Cardiac fibroblast (primary cell): Measurements from ENCODE around the gene PEAK1.

Experiments used
- DNase-seq, 2 donors: peaks; one replicate each; pipeline versions ENCODE4 v3.0.0 to v3.0.0-alpha.2; 2010; ENCODE audit warnings: low read depth in 2 of 2
- H3K4me3 ChIP-seq, 2 donors: replicated peaks in 1 of 2; 1 replicate in 1 of 2; 2 replicates in 1 of 2; pipeline ENCODE4 v1.5.1; 2011; ENCODE audit warnings: low read depth in 2 of 2, low read length in 2 of 2, mild to moderate bottlenecking in 2 of 2, moderate library complexity in 1 of 2
- CTCF ChIP-seq: IDR thresholded peaks from one replicate; pipeline ENCODE4 v1.5.1; 2011; ENCODE audit warnings: low read depth, mild to moderate bottlenecking, low read length, inconsistent platforms

Gene PEAK1

GRCh38 chr15:77392762-77393470 is 27.0 kb downstream of the PEAK1 start:
- no peak overlapping the region for H3K4me3 ChIP-seq
- TF ChIP-seq CTCF: no peak
- no peak for DNase-seq

- DNase-seq: no peak
- TF ChIP-seq CTCF: no peak
- no peak overlapping the region for H3K4me3 ChIP-seq
These were observed 28.4 kb downstream of the PEAK1 start for GRCh38 chr15:77391372-77391951.

GRCh38 chr15:77387365-77388105 is 32.4 kb downstream of the PEAK1 start:
- H3K4me3 ChIP-seq: no peak overlapping the region
- peak; percentile 18 to 45 for DNase-seq
- TF ChIP-seq CTCF: no peak

GRCh38 chr15:77386626-77387025 is 33.3 kb downstream of the PEAK1 start:
- H3K4me3 ChIP-seq: no peak overlapping the region
- no peak for TF ChIP-seq CTCF
- DNase-seq: no peak

- no peak for DNase-seq
- H3K4me3 ChIP-seq: no peak overlapping the region
- no peak for TF ChIP-seq CTCF
These were observed 35.1 kb downstream of the PEAK1 start for GRCh38 chr15:77384589-77385359.

- TF ChIP-seq CTCF: no peak
- no peak for DNase-seq
- H3K4me3 ChIP-seq: no peak overlapping the region
These were observed 35.8 kb downstream of the PEAK1 start for GRCh38 chr15:77384086-77384485.
